GM19463 (cell line): Measurements from ENCODE around the gene AHNAK.
"Not testable (repeated sequence)": the region's sequence is repeated elsewhere in the genome, so short reads cannot be mapped to it uniquely, and the experiment has no call there.

Experiments
- ATAC-seq: cut with Tn5 transposase; IDR thresholded peaks from one replicate; pipeline ENCODE4 v1.9.1; 2021; ENCODE audit warnings: mild to moderate bottlenecking, moderate library complexity; ENCODE audit not compliant: unreplicated experiment

The AHNAK gene

DNA sequence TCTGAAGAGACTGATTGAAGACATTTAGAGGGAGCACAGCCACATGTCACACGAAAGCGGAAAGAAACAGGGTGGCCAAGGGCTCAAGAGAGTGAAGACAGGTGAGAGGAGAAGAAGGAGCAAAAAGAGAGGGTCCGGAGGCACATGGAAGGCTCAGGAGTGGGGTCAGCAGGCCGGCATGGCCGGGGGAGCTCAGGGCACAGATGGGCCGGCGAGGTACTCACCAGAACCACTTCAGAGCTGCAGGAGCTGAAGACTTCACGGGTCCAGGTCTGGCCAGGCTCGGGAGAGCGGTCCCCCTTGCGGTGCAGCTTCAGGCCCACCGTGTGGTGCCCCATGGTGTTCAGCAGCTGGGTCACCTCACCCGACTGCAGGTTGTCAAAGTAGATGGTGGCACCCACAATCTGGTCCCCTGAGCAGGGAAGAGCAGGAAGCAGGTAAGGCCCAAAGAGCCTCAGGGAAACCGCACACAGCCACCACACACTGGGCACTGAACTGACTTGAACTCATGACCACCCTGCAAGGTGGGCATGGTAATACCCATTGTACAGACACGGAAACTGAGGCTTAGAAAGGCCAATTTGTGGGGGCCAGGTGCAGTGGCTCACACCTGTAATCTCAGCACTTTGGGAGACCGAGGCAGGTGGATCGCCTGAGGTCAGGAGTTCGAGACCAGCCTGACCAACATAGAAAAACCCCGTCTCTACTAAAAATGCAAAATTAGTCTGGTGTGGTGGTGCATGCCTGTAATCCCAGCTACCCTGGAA is 11.6 kb downstream of the AHNAK start:
- ATAC-seq: no peak

DNA sequence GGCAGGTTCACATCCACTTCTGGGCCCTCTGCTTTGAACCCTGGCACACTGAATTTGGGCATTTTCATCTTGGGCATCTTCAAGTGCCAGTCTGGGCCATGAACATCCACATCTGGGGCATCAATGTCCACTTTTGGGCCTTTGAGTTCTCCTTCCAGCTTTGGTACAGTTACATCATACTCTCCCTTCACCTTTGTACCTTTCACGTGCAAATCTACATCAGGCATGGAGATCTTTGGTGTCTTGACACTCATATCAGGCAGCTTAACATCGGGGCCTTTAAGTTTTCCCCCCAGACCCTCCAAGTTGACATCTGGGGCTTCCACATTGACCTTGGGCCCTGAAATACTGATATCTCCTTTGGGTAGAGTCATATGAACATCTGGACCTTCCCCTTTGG is 14.5 kb downstream of the AHNAK start:
- ATAC-seq: no peak

DNA sequence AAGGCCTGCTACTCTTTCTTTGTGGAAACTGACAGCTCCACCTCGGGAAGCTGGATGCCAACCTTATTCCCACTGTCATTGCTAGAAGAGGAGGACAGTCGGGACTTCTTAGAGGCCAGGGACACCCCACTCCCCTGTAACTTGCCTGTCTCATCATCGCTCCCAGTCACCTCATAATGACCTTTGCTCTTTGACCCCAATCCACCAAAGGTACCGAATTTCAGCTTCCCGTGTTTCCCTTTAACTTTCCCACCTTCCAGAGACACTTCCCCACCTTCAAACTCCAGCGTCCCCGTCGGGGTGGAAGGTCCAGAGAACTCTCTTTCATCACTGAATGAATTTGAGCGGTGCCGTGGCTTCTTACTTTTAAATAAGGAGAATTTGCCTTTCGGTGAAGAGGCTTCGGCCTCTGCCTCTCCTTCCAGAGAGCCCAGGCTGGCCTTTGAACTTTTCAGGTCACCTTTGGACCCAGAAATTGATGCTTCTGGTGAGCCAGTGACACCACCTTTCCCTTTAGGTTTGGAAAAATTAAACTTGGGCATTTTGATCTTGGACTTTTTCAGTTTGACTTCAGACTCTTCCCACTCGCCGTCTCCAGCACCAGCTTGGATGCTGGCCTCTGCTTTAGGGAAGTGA is 29.8 kb downstream of the AHNAK start:
- ATAC-seq: no peak

DNA sequence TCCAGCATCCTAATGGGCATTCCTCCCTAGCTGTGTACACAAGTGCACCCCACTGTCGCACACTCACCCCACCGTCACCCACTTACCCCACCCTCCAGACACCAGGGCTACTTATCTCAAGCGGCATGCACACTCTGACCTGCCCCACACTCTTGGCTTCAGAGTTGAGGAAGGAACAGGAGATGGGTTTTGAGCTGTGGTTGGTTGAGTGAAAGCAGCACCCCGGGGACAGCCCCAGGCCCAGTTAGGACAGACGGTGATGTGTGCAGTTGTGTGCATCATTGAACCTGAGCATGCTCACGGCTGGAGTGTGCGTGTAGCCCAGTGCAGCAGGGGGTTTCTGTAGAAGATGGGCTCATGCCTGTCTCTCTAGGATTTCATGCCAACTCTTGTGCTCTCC is 32.5 kb downstream of the AHNAK start:
- ATAC-seq: no peak

DNA sequence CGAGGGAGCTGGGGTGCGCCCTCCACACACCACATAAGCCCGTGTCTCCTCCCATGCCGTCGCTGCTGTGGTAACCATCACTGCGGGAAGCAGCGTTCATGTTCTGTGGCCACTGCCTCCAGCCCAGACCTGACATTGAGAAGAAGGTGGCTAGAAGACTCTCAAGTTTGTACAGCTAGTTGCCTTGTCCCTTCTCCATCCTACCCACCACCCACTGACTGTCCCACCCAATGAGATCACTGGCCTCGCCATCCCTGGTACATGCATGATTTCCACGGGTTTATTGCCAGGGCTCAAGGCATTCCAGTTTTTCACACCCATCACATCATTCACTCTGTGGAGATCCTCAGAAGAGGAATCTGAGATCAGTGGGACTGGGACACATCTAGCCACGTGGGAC is 33.0 kb downstream of the AHNAK start:
- no peak for ATAC-seq

DNA sequence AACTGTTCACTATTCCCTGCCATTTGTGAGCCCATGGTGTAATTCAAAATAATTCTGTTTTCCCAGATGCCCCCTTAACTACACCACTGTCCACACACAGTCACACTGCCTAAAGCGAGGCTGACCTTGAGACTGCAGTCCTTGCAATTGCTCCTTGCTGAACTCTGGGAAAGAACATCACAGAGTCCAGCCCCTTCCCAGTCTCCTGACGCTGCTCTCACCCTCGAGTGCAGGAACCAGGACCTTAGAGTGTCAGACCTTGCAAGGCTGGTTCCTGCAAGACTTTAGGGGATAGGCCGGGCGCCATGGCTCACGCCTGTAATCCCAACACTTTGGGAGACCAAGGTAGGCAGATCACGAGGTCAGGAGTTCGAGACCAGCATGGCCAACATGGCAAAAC is 33.6 kb downstream of the AHNAK start:
- ATAC-seq: no peak

DNA sequence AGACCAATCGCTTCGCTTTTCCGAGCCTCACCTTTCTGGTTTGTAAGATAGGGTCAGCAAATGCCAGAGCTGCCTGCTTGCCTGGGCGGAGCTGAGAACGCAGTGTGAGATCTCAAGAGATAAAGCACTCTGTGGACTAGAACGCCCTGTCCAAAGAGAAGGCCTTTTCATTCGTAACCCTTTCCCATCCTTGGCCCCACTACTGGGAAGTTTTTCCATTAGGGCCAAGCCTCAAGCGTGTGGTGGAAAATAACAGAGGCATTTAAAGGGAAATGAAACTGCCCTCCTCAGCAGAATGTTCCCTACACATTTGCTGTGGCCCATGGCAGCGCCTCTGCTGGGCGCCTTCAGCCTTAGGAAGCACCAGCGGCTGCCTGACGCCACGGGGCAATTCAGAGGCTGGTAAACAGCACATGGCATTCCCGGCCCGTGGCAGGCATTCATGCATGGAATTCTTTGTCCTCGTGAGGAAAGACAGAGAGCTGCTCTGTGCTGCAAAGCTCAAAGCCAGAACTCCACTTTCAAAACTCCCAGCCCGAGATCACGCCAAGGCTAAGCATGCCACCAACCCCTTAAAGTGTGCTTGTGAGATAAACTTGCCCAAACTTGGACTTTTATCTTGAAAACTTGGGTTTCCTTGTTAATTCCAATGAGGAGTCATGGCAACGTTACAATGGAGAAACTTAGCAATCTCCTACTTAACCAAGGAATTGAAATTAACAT is 38.1 kb downstream of the AHNAK start:
- no peak for ATAC-seq

DNA sequence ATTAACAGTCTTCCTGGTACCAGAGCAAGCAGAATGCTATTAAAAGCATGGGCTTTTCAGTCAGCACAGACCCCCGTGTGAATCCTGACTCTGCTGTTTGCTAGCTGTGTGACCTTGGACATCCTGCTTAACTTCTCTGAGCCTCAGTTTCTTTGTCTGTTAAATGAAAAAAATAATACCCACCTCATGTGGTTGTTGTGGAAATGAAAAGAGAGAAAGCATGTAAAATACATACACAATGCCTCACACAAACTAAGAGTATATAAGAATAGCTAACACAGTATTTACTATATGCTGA is 39.5 kb downstream of the AHNAK start:
- no peak for ATAC-seq

DNA sequence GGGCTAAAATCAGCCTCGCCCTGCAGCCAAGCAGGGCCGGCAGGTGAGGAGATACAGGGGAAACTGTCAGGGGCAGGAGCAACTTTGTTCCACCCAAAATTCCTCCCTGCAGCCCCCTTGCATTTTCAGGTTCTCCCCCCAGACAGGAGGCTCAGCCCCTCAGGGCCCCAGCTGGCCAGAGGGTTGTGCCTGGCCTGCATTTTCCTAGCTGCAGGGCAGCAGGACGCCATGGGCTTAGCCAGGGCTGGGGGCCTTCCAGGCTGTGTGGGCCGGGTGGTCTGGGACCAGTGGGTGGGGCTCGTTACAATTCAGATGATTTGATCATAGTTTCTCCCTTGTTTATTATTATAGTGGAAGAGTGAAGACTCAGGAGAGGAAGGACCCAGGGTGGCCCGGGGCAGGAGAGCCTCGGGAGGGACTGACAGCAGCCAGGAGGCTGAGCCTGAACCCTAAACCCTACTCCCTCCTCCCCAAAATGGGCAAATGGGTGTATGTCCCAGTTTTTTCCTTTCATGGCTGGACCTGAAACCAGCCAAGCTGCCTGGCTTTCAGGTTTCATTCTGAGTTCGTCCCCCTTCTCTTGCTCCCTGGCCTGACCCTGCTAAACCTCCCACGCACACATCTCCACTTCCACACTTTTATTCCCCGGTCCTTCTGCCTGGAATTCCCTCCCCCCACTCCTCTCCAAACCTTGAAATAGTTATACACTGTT is 40.0 kb downstream of the AHNAK start:
- ATAC-seq: no peak

DNA sequence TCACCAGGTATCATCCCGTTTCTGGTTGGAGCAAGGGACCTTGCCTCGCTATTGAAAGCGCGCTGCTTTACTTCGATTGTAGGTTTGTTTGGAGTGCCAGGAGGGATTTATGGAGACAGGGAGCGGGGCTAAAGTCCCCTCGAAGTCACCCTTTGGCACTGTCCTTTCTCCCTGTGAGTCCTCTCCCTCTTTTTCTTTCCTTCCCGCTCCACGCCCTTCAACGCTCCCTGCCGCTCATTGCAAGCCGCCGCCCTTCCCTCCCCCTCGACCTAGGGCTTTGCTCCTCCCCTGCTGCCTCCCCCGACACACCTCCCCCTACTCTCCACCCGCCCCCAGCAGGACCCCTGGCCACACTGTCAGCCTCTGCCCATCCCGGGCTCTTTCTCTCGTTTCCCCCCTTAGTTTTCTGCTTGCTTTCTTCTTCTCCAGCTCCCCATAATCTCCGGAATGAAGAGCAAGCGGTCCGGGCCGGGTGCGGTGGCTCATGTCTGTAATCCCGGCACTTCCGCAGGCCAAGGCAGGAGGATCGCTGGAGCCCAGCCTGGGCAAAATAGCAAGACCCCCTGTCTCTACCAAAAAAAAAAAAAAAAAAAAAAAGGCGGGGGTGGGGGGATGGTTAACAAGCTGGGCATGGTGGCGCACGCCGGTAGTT is 41.0 kb downstream of the AHNAK start:
- no peak for ATAC-seq

DNA sequence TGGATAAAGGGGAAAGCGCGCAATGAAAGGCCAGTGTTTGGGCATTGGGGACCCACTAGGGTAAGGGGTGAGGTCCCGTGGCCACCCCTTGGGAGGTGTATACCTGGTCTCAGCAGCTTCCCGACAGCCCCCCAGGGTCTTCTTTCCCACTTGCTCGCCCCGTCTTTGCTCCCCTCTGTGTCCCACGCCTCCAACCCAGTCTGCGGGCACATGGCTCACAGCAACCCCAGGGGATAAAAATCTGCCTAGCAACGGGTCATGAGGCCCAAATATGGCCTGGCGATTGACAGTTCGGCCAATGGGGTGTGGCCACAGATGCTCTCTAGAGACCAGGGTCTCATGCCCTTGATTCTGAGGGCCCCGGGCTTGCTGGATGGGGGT is 41.6 kb downstream of the AHNAK start:
- ATAC-seq: no peak

DNA sequence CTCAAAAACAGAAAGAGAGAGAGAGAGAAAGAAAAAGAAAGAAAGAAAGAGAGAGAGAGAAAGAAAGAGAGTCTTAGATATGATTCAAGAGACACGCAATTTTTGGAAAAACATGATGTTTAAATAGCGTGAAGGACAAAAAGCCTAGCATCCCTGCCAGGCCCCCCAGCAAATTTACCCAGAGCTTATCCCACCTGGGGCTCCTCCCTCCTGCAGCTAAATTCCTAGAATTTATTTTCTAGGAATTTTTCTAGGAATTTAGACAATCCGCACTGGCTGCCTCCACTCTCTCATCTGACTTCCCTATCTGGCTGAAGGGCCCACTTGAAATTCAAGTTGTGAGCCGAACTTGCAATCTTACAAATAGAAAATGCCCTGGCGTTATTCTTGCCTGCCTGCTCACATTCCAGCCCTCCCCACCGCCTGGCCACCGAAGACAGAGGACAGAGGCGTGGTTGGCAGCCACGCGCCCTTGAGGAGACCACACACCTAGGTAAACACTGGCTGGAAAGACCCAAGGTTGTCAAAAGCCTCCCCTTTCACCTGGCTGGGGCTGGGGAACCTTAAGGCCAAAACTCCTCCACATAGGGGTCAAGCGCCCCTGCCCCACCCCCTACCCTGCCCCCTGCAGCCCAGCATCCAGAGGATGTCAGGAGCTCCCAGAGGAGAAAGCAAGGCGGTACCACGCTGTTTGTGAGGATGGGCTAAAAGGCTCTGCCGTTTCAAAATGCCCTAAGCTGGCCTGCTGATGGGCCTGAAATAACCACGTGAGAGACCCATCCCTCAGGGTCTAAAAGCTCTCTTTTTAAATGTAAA is 42.2 kb downstream of the AHNAK start:
- no peak for ATAC-seq

DNA sequence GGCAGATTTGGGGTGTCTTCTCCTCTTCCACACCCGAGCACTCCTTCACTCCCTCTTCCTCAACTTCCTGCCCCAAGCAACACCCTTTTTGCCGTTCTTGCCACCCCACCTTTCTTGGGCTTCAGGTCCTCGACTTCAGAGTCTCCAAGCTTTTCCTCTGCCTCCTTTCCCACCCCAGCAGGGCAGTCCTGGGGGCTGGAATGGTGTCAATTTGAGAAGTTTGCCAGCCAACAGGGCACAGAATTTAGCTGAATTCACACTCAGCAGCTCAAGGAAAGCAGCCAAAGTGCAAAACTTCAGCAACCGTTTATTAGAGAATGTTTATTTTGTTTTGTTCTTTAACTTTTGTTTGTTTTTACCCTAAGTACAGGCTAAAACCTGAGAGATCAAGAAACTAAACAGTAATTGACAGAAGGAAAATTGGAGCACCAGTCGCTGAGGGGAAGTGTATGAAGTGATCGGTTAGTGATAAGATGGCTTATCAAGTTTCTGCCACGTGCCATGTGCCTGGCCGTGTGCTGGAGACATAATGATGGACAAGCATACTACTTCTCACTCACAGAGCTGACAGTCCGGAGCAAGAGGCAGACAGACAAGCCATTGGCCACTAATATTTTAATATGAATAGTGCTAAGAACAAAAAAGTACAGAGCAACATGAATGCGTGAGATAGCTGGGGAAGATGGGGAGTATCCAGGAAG is 44.4 kb downstream of the AHNAK start:
- ATAC-seq: no peak

DNA sequence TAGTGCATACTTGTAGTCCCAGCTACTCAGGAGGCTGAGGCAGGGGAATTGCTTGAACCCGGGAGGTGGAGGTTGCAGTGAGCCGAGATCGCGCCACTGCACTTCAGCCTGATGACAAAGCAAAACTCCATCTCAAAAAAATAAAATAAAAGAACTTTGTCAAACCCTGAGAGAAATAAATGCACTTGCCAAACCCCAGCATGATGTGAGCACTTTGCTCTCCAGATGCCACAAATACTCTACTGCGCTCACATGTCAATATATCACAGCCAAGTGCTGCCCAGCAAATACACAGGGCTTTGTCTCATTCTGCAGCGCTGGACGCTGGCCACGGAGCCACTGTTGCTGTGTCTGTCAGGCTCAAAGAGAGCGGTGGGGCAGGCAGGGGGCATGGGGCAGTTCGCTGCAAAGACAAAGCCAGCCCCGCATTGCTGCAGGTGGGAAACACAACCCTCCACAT is 45.1 kb downstream of the AHNAK start:
- no peak for ATAC-seq

DNA sequence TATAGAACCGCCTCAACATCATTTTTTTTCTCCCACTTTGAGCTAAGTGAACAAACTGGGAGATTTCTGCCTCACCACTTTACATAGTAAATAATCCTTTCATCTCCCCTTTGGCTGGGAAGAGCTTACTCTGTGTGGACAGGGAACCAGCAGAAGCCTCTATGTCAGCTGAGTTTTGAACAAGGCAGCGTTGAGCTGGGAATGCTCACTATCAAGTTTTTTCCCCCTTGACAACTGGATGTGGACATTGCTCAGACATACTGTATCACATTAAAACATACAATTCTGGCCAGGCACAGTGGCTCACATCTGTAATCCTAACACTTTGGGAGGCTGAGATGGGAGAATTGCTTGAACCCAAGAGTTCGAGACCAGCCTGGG is 46.0 kb downstream of the AHNAK start:
- no peak for ATAC-seq

DNA sequence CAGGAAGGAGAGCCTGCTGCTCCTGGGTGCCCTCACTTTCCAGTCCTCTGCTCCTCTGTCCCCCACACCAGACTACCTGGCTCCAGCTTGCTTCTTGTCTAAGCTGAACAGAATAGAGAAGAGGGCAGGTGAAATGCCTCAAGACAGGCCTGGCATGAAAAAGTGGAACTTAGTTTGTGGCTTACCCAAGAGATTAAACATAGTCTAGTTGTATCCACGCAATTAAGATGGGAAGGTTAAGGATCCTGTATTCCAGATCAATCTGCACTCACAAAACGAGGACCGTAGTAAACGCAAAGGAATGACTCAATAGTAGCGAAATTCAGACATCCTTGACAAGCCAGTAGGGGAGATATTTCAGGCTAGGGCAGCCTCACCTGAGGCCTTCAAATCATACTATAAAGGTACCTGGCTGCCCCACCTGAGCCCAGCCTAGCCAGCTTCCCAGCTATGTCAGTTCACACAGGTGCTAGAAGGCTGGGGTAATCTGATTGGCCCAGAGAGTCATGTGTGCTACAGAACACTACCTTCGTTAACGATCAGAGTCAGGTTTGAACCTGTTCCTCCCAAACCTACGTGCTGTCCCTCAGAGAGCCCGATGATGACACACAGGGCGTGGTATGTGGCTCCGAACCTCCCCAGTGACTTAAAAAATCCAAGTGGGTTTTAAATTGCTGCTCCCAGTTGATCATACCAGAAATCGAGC is 46.5 kb downstream of the AHNAK start:
- ATAC-seq: no peak

DNA sequence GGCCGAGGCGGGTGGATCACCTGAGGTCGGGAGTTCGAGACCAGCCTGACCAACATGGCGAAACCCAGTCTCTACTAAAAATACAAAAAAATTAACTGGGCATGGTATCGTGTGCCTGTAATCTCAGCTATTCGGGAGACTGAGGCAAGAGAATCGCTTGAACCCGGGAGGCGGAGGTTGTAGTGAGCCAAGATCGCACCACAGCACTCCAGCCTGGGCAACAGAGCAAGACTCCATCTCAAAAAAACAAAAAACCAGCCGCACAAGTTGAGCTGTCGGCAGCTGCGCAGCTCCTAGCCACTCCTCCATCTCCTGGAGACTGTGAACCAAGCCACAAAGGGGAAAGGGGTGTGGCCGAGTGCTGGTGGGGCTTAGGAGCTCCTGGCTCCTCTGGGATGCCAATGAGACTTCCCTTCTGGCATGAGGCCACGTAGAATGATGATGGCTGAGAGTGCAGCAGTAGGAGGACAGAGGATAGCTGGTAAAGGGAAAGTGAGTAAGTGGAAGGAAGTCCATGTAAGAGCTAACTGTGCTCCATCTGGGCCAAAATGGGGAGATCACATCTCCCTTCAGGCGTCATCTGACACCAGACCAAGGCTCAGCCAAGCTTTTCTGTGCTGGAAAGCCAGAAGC is 47.2 kb downstream of the AHNAK start:
- ATAC-seq: not testable (repeated sequence)

DNA sequence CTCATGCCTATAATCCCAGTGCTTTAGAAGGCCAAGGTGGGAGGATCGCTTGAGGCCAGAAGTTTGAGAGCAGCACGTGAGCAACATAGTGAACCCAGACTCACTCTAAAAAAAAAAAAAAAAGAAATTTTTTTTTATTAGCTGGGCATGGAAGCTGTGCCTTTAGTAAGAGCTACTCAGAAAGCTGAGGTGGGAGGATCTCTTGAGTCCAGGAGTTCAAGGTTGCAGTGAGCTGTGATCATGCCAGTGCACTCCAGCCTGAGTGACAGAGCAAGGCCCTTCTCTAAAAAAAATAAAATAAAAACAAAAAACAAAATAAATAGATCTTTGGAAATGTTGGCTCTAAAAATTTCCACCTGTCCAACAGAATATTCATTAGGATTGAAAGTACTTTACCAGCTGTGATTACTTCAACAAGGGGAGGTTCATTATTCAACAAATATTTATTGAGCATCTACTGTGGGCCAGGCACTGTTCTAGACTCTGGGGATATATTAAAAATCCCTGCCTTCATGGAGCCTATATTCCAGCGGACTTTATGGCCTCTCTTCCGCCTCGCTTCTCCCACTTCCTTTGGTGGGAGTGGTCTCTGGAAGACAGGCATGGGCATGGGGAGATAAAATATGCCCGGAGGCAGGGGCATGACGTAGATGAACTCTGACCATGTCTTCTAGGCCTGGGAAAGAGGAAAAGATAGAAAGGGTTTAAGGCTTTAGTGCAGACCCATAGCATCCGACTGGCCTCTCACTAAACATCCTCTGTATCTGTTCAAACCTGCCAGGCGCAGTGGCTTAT is 47.9 kb downstream of the AHNAK start:
- no peak for ATAC-seq
